ENCODE results near the gene BPIFB4.

Gene BPIFB4

DNA sequence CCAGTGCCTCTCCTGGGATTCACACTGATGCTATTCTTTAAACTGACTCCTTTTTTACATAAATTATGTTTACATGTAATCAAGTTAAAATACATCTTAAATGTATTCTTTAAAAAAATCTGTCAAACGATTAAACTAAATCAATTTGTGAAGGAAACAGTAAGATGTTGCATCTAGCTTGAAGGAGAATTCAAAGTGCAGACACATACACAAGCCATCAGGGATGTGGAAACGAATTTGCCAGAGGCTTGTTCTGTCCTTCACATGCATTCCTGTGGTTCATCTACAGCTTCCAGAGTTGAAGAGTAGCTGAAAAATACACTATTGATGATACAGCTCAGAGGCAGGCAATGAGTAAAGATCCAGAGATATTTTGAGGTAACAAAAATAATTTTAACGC lies 33.0 kb upstream of the BPIFB4 start:
- no peak overlapping the region for H3K27ac ChIP-seq
- TF ChIP-seq, protein P1, sequence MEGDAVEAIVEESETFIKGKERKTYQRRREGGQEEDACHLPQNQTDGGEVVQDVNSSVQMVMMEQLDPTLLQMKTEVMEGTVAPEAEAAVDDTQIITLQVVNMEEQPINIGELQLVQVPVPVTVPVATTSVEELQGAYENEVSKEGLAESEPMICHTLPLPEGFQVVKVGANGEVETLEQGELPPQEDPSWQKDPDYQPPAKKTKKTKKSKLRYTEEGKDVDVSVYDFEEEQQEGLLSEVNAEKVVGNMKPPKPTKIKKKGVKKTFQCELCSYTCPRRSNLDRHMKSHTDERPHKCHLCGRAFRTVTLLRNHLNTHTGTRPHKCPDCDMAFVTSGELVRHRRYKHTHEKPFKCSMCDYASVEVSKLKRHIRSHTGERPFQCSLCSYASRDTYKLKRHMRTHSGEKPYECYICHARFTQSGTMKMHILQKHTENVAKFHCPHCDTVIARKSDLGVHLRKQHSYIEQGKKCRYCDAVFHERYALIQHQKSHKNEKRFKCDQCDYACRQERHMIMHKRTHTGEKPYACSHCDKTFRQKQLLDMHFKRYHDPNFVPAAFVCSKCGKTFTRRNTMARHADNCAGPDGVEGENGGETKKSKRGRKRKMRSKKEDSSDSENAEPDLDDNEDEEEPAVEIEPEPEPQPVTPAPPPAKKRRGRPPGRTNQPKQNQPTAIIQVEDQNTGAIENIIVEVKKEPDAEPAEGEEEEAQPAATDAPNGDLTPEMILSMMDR (conservative IDR thresholded peaks at IDR 0.05) = no peak
- TF ChIP-seq ZFX (IDR thresholded peaks at IDR 0.05) = no peak

DNA sequence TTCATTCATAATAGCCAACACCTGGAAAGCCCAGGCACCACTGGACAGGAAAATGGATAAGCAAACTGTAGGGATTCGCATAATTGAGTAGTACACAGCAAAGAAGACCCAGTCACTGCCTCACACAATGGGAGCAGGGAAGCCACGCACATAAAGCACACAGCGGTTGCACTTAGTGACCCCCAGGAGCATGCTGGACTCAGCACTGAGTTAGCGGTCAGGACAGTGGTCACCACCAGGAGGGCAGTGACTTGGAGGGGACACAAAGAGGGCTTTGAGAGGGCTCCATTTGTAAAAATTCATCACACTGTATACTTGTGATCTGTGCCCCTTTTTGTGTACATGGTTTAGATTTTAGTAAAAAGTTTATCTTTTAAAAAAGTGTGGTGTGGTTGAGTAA lies 28.1 kb upstream of the BPIFB4 start:
- no peak overlapping the region for H3K27ac ChIP-seq
- TF ChIP-seq, protein P1 (conservative IDR thresholded peaks at IDR 0.05) = no peak
- TF ChIP-seq ZFX (IDR thresholded peaks at IDR 0.05) = no peak

DNA sequence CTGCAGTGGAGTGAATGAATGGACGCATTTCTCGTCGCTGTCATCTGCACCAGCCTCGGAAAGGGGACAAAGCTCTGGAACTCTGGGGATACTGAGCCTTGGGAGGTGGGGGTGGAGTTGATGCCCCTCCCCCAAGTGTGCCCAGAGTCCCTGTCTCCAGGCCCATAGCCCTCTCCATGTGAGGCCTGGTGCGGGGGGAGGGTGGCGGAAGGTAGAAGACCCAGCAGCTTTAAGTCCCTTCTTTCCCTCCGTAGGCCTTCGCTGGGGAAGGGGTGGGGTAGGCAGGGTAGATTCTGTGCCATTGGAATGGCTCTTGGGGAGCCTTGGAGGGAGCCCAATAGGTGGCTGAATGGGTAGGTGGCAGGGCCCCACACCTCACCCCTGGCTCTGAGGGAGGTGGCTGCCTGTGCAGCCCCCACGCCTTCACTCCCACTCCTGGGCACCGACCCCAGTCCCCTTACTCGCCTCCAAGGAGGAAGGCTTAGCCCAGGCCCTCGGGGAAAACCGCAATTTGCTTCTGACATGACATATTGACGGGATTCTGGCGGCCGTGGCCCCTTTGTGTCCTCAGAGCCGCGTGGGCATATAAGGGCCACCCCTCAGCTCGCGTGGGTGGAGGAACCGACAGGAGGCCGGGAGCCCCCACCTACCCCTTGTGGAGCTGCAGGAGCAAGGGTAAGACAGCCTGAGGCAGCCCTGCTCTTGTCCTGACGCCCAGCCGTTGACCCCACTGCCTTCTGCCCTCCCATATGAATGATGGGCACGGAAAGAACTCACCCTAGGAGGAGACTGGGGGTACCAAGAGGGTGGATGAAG lies 25.9 kb upstream of the BPIFB4 start, which contains the start of gene BPIFB3:
Gene BPIFB3, plus strand, starts transcription at position 613 of the 816 bp plus-strand sequence. CDS start 1,533 bp downstream, outside the sequence.
- TF ChIP-seq ZFX (IDR thresholded peaks at IDR 0.05) = no peak
- TF ChIP-seq, protein P1 (conservative IDR thresholded peaks at IDR 0.05) = no peak
- H3K27ac ChIP-seq = no peak within 1 kb of the TSS

DNA sequence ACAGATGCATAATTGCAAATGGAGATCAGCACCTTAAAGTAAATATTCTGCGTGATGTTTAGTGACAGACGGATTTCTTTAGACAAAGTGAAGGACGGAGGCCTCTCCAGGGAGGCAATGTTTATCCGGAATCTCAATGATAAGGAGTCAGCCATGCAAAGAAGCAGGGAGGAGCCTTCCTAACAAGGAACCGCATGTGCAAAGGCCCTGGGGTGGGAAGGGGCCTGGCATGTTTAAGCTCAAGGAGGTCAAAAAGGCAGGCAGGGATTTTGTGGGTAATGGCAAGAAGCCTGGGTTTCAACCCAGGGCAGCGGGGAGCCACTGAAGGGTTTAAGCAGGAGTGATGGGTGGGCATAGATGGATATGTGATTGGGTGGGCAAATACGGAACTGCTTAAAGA lies 25.1 kb upstream of the BPIFB4 start:
- no peak for TF ChIP-seq ZFX (IDR thresholded peaks at IDR 0.05)
- TF ChIP-seq, protein P1 (conservative IDR thresholded peaks at IDR 0.05) = no peak
- H3K27ac ChIP-seq = no peak overlapping the region

DNA sequence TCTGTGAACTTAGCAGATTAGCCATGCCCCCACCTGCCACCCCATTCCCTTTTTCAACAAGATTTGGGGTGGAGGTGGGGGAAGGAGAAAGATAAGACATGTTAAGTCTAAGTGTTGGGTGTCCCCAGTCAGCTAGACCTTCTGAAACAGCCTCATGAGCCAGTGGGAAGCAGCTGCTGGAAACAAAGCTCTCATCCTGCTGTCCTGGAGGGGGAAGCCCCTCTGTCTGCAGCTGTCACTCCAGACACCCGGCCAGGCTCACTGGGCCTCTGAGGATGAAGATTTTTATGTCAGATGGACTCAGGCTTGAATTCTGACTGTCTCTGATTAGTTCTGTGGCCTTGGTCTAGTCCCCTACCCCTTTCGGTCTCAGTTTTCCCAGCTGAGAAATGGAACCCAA lies 24.7 kb upstream of the BPIFB4 start:
- no peak for TF ChIP-seq ZFX (IDR thresholded peaks at IDR 0.05)
- TF ChIP-seq, protein P1 (conservative IDR thresholded peaks at IDR 0.05) = no peak
- no peak overlapping the region for H3K27ac ChIP-seq

DNA sequence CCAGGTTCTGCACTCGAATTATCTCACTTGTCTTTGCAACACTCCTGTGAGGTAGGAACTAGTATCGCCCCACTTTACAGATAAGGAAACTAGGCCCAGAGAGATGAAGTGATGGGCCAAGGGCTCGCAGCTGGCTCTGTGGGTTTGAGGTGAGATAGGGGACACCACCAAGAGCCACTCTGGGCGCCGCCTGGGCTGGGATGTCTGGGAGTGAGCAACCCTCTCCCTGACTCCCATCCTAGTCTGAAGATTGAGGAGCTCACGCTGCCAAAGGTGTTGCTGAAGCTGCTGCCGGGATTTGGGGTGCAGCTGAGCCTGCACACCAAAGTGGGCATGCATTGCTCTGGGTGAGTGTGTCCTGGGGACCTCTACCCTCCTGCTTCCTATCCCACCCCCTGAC lies 20.3 kb upstream of the BPIFB4 start:
- no peak for TF ChIP-seq ZFX (IDR thresholded peaks at IDR 0.05)
- TF ChIP-seq, protein P1 (conservative IDR thresholded peaks at IDR 0.05) = no peak
- no peak overlapping the region for H3K27ac ChIP-seq

DNA sequence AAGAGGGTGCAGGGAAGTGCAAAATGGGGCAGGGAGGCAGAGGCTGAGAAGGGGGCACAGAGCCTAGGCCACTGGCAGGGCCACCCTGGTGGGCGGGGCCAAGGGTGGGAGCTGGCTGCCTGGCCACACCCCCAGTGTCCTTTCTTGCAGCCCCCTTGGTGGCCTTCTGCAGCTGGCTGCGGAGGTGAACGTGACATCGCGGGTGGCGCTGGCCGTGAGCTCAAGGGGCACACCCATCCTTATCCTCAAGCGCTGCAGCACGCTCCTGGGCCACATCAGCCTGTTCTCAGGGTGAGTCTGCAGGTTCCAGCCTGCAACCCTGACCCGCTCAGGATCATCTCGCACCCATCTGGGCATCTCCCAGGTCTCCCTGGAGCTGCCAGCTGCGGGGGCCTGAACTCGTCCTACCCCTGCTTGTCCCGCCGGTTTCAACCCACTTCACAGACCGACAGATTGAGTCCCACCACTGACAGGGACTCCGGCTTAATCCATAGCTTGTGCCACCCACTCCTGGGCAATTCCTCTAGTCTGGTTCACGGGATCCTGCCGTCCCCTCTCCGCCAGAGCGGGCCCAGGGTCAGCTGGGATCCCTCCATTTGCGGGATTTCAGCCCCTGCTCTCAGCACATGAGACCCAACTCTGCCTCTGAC lies 19.6 kb upstream of the BPIFB4 start:
- H3K27ac ChIP-seq = no peak overlapping the region
- TF ChIP-seq ZFX (IDR thresholded peaks at IDR 0.05) = no peak
- TF ChIP-seq, protein P1 (conservative IDR thresholded peaks at IDR 0.05) = no peak
